HCT116 (cell line): ENCODE results near the gene NAP1L1. TPM values are rescaled to one million over a fixed set of nuclear protein-coding genes. Genes with fewer than 3 reads are reported as not detected.
A peak's percentile ranks its signal among the peaks of the same experiment; 100 is the strongest.

ENCODE experiments used
- ATAC-seq: fragments of 200-7000 bp; cut with Tn5 transposase; 2 replicates; pipeline ENCODE4 v1.9.1; 2020; ENCODE audit warnings: mild to moderate bottlenecking, moderate library complexity
- BruUV-seq: library from RNA; stranded (reverse); fragments of 400-500 nt; replicated peaks from 2 replicates; lab custom pipeline; 2021; lab: Mats Ljungman, UMichigan
- CTCF ChIA-PET: fragments of 300-600 bp; sonication (Branson Sonifier 250); formaldehyde crosslinking; loops from one replicate; lab custom pipeline; 2021; ENCODE audit warnings: antibody characterized with exemption; lab: Charles Lee
- POLR2A ChIA-PET: fragments of 300-600, 350-600 bp; sonication (Branson Sonifier 250); formaldehyde crosslinking; loops from one replicate; lab custom pipeline; 2021; ENCODE audit warnings: antibody characterized with exemption; lab: Charles Lee
- RAD21 ChIA-PET, 2 experiments: fragments of 300-600 bp; sonication (Branson Sonifier 250); formaldehyde crosslinking; loops; one replicate each; lab custom pipeline; 2023; ENCODE audit warnings: low total read pairs in 2 of 2; ENCODE audit not compliant: uncharacterized antibody in 2 of 2, unreplicated experiment in 2 of 2, low non-redundant PET in 1 of 2; lab: Charles Lee
- DNase-seq: peaks from one replicate; pipeline ENCODE4 v3.0.0-alpha.2; 2010; ENCODE audit warnings: low read depth, low spot score
- H2AFZ ChIP-seq: fragments of 200-600 bp; shearing (Covaris generic), sonication (generic); 2 replicates; pipeline ENCODE4 v1.6.1; 2017; ENCODE audit warnings: low read depth, mixed run types, mixed read lengths, antibody characterized with exemption, low read length; ENCODE audit not compliant: poor library complexity, severe bottlenecking
- H3K27ac ChIP-seq: 2 replicates; pipeline ENCODE4 v1.5.1; 2012; ENCODE audit warnings: low read depth, low read length
- H3K27me3 ChIP-seq: fragments of 200-600 bp; sonication (generic); 2 replicates; pipeline ENCODE4 v1.6.1; 2016; ENCODE audit warnings: mixed run types, low read length, mixed read lengths; ENCODE audit not compliant: insufficient read depth
- H3K36me3 ChIP-seq, 2 experiments: fragments of 200-500 bp in 1 of 2; fragments of 200-600 bp in 1 of 2; sonication (Bioruptor generic) in 1 of 2; sonication (generic) in 1 of 2; 2 replicates each; pipeline versions ENCODE4 v1.5.1 to v1.6.1; 2014 to 2016; ENCODE audit warnings: low read length in 2 of 2, inconsistent platforms in 1 of 2, mixed read lengths in 1 of 2, mixed run types in 1 of 2; ENCODE audit not compliant: insufficient read depth in 2 of 2, control insufficient read depth in 1 of 2
- H3K4me1 ChIP-seq, 2 experiments: fragments of 200-600 bp in 1 of 2; sonication (generic) in 1 of 2; 2 replicates each; pipeline versions ENCODE4 v1.5.1 to v1.6.1; 2012 to 2017; ENCODE audit warnings: low read length in 2 of 2, inconsistent platforms in 1 of 2, mild to moderate bottlenecking in 1 of 2, mixed read lengths in 1 of 2, mixed run types in 1 of 2, moderate library complexity in 1 of 2; ENCODE audit not compliant: insufficient read depth in 2 of 2, control insufficient read depth in 1 of 2
- H3K4me2 ChIP-seq: fragments of 200-600 bp; sonication (generic); 2 replicates; pipeline ENCODE4 v1.6.1; 2017; ENCODE audit warnings: mixed run types, low read length, mixed read lengths
- H3K4me3 ChIP-seq, 2 experiments: fragments of 200-600 bp in 1 of 2; sonication (generic) in 1 of 2; replicated peaks in 1 of 2; 2 replicates each; pipeline ENCODE4 v1.5.1; 2011 to 2016; ENCODE audit warnings: low read length in 2 of 2, control low read depth in 1 of 2, low read depth in 1 of 2, mild to moderate bottlenecking in 1 of 2, mixed read lengths in 1 of 2, mixed run types in 1 of 2
- H3K79me2 ChIP-seq: fragments of 200-600 bp; sonication (generic); 2 replicates; pipeline ENCODE4 v1.6.1; 2017; ENCODE audit warnings: mild to moderate bottlenecking, mixed run types, low read length, moderate library complexity, mixed read lengths; ENCODE audit not compliant: insufficient read depth
- H3K9ac ChIP-seq: fragments of 200-600 bp; sonication (generic); 2 replicates; pipeline ENCODE4 v1.6.1; 2016; ENCODE audit warnings: low read length, mixed read lengths
- H3K9me2 ChIP-seq: fragments of 200-600 bp; sonication (generic), shearing (Covaris generic); 2 replicates; pipeline ENCODE4 v1.6.1; 2017; ENCODE audit warnings: mixed run types, mild to moderate bottlenecking, moderate library complexity; ENCODE audit not compliant: insufficient read depth
- H3K9me3 ChIP-seq, 2 experiments: fragments of 200-500 bp in 1 of 2; fragments of 200-600 bp in 1 of 2; sonication (Bioruptor generic) in 1 of 2; sonication (generic) in 1 of 2; 2 replicates each; pipeline ENCODE4 v1.6.1; 2014 to 2017; ENCODE audit warnings: low read length in 2 of 2, mixed read lengths in 2 of 2, inconsistent platforms in 1 of 2, low read depth in 1 of 2, mild to moderate bottlenecking in 1 of 2, mixed run types in 1 of 2, moderate library complexity in 1 of 2; ENCODE audit not compliant: control insufficient read depth in 1 of 2, insufficient read depth in 1 of 2
- H4K20me1 ChIP-seq: fragments of 200-600 bp; sonication (generic), shearing (Covaris generic); 2 replicates; pipeline ENCODE4 v1.6.1; 2017; ENCODE audit warnings: mixed run types, mild to moderate bottlenecking, moderate library complexity; ENCODE audit not compliant: insufficient read depth
- CBX3 ChIP-seq: IDR thresholded peaks from 2 replicates; pipeline ENCODE4 v1.6.1; 2012; ENCODE audit warnings: low read depth
- CEBPB ChIP-seq: IDR thresholded peaks from 2 replicates; pipeline ENCODE4 v1.6.1; 2012; ENCODE audit warnings: low read depth
- CTCF ChIP-seq, 3 experiments: fragments of 200-600 bp in 1 of 3; sonication (generic) in 1 of 3; IDR thresholded peaks in 2 of 3; conservative IDR thresholded peaks in 1 of 3; 2 replicates each; pipeline ENCODE4 v1.5.1; 2012 to 2017; ENCODE audit warnings: low read depth in 2 of 3, low read length in 2 of 3, antibody characterized with exemption in 1 of 3, borderline replicate concordance in 1 of 3, control low read depth in 1 of 3, mild to moderate bottlenecking in 1 of 3, mixed read lengths in 1 of 3, mixed run types in 1 of 3, moderate library complexity in 1 of 3; ENCODE audit not compliant: insufficient read depth in 1 of 3
- EGR1 ChIP-seq: IDR thresholded peaks from 2 replicates; pipeline ENCODE4 v1.6.1; 2012; ENCODE audit warnings: low read depth
- EZH2phosphoT487 ChIP-seq: fragments of 200-600 bp; IDR thresholded peaks from 2 replicates; pipeline ENCODE4 v1.6.1; 2018; ENCODE audit warnings: antibody characterized with exemption, borderline replicate concordance
- FOSL1 ChIP-seq: IDR thresholded peaks from 2 replicates; pipeline ENCODE4 v1.6.1; 2012; ENCODE audit warnings: low read depth
- JUND ChIP-seq: IDR thresholded peaks from 2 replicates; pipeline ENCODE4 v1.6.1; 2012
- POLR2A ChIP-seq: IDR thresholded peaks from 2 replicates; pipeline ENCODE4 v1.7.0; 2011; ENCODE audit warnings: borderline replicate concordance; ENCODE audit not compliant: insufficient read depth, insufficient read length; ENCODE audit errors: extremely low read depth
- POLR2AphosphoS5 ChIP-seq: IDR thresholded peaks from 2 replicates; pipeline ENCODE4 v1.6.1; 2011; ENCODE audit warnings: mild to moderate bottlenecking, low read depth, low read length, moderate library complexity
- RAD21 ChIP-seq: IDR thresholded peaks from 2 replicates; pipeline ENCODE4 v1.6.1; 2012; ENCODE audit warnings: low read depth, mild to moderate bottlenecking
- REST ChIP-seq: IDR thresholded peaks from 2 replicates; pipeline ENCODE4 v1.6.1; 2012; ENCODE audit warnings: low read depth
- SIN3A ChIP-seq: IDR thresholded peaks from 2 replicates; pipeline ENCODE4 v1.6.1; 2012; ENCODE audit warnings: low read depth
- SP1 ChIP-seq: IDR thresholded peaks from 2 replicates; pipeline ENCODE4 v1.6.1; 2012; ENCODE audit warnings: low read depth
- SRF ChIP-seq: IDR thresholded peaks from 2 replicates; pipeline ENCODE4 v1.6.1; 2012; ENCODE audit warnings: low read depth
- YY1 ChIP-seq: IDR thresholded peaks from 2 replicates; pipeline ENCODE4 v1.6.1; 2011; ENCODE audit warnings: low read length, low read depth, moderate library complexity, mild to moderate bottlenecking; ENCODE audit not compliant: insufficient replicate concordance; ENCODE audit errors: extremely low read depth
- ZBTB33 ChIP-seq: IDR thresholded peaks from 2 replicates; pipeline ENCODE4 v1.6.1; 2011; ENCODE audit warnings: mild to moderate bottlenecking, low read length, moderate library complexity; ENCODE audit not compliant: insufficient replicate concordance; ENCODE audit errors: extremely low read depth
- ZFX ChIP-seq: fragments of 450-650 bp; IDR thresholded peaks from 2 replicates; pipeline ENCODE4 v1.6.1; 2017
- ZNF274 ChIP-seq: fragments of 200-500 bp; sonication (Bioruptor generic); IDR thresholded peaks from 2 replicates; pipeline ENCODE4 v1.6.1; 2014; ENCODE audit warnings: mild to moderate bottlenecking, low read depth, low read length, inconsistent platforms
- intact Hi-C: fragments of 100-400 bp; cut with micrococcal nuclease; formaldehyde crosslinking; loops from 2 replicates; pipeline ENCODE4 v1.10.0; 2022
- total RNA-seq: library from RNA; stranded (reverse); gene quantifications from one replicate; pipeline ENCODE4 v1.2.1, GENCODE V29; 2021; ENCODE audit not compliant: unreplicated experiment
- TF ChIP-seq, protein P1 (sequence below): IDR thresholded peaks from 2 replicates; pipeline ENCODE4 v1.6.1; 2012

The NAP1L1 gene
- total RNA-seq, 1 experiment from 2014 or later: 531 TPM

DNA sequence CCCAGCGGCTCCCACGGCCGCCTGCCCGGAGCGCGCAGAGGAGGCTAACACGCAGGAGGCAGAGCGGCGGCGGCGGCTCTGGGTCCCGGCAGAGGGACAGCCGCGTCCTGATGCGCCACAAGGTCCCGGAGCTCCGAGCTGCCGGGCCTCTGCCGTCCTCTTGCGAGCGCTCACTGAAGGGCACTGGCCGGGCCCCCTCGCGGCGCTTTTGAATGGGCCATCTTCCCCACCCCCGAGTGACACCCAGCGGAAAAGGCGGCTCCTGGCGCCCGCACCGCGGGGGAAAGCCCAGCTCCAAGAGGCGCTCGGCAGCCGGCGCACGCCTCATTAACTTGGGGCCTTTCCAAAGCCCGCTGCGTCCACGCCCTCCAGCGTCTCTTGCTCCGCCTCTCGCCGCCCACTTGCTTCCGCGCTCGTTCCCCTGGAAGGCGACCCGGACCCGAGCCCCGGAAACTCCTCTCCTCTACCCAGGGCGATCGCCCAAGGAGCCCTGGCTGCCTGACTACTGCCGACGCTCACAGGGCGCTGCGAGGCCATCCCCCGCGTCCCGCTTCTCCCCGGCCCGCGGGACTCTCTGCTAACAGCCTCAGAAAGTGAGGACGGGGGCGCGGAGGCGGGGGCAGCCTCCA, 53.0 kb downstream of the NAP1L1 start, which contains the start of gene PHLDA1:
Gene PHLDA1 (minus strand): TSS at position 363 of the 629 bp plus-strand sequence.
- intact Hi-C loops: loop anchor here (10.0 kb wide), 1 partner anchor 423 kb away; no protein-coding TSS in a partner anchor
- ChIA-PET RAD21 (no interaction called here), CTCF (no interaction called here)
- TF ChIP-seq FOSL1 (no peak; the same call in 1 of the 2 replicates), POLR2A (peak; percentile 67), ZFX (peak; percentile 19; the same call in 1 of the 2 replicates), EGR1 (peak; percentile 70; the same call in 1 of the 2 replicates), SP1 (peak; percentile 75), ZNF274 (no peak), CTCF (IDR thresholded peaks at IDR 0.05 in 2 of 3, conservative IDR thresholded peaks at IDR 0.05 in 1 of 3; ENCODE audit: borderline replicate concordance in 1 of 3, insufficient read depth in 1 of 3, low read depth in 2 of 3, low read length in 2 of 3) (peak in 1 of 3 experiments; percentile 22; a peak in 1 of 6 replicates), SRF (no peak), YY1 (no peak), REST (no peak), ZBTB33 (no peak), RAD21 (peak; percentile 31; the same call in 1 of the 2 replicates), EZH2phosphoT487 (no peak), POLR2AphosphoS5 (peak; percentile 94), CEBPB (0 out of 2 replicates have a peak, but pooled peaks have one; percentile 5), SIN3A (peak; percentile 91), CBX3 (no peak), JUND (peak; percentile 66)
- TF ChIP-seq, protein P1, sequence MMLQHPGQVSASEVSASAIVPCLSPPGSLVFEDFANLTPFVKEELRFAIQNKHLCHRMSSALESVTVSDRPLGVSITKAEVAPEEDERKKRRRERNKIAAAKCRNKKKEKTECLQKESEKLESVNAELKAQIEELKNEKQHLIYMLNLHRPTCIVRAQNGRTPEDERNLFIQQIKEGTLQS: no peak

More for the DNA sequence above, 53.0 kb downstream of the NAP1L1 start, which contains the start of gene PHLDA1:
- DNase-seq: peak; percentile 77
- Histone ChIP-seq H3K9me2 (no peaks in the 10 kb centered on the region), H3K36me3 (peaks cover 4 to 20% of the 10 kb centered on the region in 2 experiments; a peak in 3 of 4 replicates), H3K9ac (peak within 1 kb of the TSS; percentile 92), H3K4me2 (peak within 1 kb of the TSS; percentile 94), H3K79me2 (peaks cover 58% of the 10 kb centered on the region), H3K4me3 (peak within 1 kb of the TSS; percentile 75), H3K4me1 (peaks cover 23 to 59% of the 10 kb centered on the region in 2 experiments), H3K9me3 (no peaks in the 10 kb centered on the region), H2AFZ (no peak within 1 kb of the TSS), H3K27ac (peak within 1 kb of the TSS; percentile 88), H4K20me1 (no peaks in the 10 kb centered on the region), H3K27me3 (no peaks in the 10 kb centered on the region)
- BruUV-seq: no TSS peak
- POLR2A ChIA-PET: interaction anchor here (0.8 to 3.1 kb wide), 22 partner anchors 16 to 403 kb away, joined by 3 to 17 read pairs (median 4); no protein-coding TSS in a partner anchor
- ATAC-seq: peak; percentile 70
